ENCODE measurements around the gene CEP85L. TPM values are rescaled to one million over a fixed set of nuclear protein-coding genes. Genes with fewer than 3 reads are reported as not detected.

The CEP85L gene
- total RNA-seq, 2 donors from 2014 or later = 87.6 to 95.6 TPM

DNA sequence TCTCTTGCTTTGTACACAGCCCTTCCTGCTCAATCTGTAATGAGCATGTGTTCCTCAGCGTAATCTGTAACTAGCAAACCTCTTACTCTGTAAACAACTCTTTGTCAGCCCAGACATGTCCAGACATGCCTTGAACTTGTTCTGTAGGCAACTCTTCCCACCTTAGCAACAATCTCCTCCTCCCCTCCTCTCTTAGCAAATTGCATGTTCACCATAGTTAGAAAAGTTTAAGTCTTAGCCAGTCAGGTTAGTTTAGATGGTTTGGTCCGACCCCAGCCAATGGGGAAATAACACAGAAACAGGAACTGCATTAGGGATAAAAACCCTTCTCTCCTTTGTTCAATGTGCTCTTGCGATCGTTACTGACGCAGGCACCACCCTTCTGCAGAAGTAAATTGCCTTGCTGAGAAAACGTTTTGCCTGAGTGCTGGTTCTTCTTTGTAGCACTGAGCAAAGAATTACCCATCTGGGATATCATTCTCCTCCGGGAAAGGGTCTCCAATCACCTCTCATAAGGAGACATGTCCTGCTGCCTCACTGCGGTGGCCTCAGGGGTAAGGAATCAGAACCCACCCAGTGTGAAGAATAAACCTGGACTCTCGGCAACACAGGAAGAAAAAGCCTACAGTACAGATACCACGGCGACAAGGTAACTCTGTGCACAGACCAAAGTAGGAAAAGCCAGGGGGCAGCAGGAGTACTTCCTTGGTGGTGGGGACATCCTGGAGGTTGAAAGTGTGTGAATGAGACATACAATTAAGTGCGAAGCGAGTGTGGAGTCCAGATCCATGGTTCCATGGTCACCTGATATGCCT, 77.1 kb downstream of the CEP85L start:
- H3K27ac Mint-ChIP-seq = no peak overlapping the region
- H3K9me3 ChIP-seq (ENCODE audit: control insufficient read depth, low read length, poor library complexity, severe bottlenecking) = peaks cover 31% of the 10 kb centered on the region
- no peak for ATAC-seq
- DNase-seq = no peak
- no peaks in the 10 kb centered on the region for H3K27me3 Mint-ChIP-seq
- H3K36me3 Mint-ChIP-seq (ENCODE audit: low read depth) = peaks cover 4% of the 10 kb centered on the region
- peaks cover 4% of the 10 kb centered on the region for H3K4me1 Mint-ChIP-seq
- no peak overlapping the region for H3K4me3 Mint-ChIP-seq

DNA sequence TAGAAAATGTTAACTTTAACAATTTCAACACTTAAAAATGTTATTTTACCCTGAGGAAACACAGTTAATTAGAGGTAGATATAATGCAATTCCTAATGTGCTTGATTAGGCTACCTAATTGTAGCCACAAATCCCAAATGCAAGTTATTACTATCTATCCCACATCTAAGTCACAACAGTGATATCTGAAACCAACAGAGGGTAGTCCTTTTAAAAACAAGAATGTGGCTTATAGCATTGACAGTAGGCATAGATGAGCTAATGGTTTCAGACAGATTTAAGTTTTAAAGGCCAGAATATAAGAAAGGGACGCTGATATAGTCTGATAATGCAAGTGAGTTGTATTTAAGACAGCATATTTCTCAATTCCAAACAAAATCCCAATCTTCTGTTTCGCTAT, 80.3 kb downstream of the CEP85L start:
- Mint-ChIP-seq H3K4me1 (peaks cover 4% of the 10 kb centered on the region), H3K4me3 (no peak overlapping the region), H3K27me3 (no peaks in the 10 kb centered on the region), H3K27ac (no peak overlapping the region), H3K36me3 (ENCODE audit: low read depth) (peaks cover 4% of the 10 kb centered on the region)
- DNase-seq (no peak), ATAC-seq (no peak)
- peaks cover 15% of the 10 kb centered on the region for H3K9me3 ChIP-seq (ENCODE audit: control insufficient read depth, low read length, poor library complexity, severe bottlenecking)

DNA sequence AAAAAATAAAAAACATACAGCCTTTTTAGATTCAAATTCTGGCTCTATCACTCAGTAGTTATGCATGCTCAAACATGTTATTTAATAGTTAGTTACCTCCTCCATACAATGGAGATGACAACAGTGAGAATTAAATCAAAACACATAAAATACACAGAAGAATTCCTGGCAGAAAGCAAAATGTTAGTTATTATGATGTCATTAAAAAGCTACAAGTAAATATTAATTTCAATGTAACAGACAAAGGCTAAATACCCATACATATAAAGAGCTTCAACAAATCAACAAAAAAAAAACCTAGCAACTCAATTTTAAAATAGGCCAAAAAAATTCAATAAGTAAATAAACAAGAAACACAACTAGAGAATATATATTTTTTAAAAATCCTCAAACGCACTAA, 81.9 kb downstream of the CEP85L start:
- Mint-ChIP-seq H3K4me3 (no peak overlapping the region), H3K27me3 (no peaks in the 10 kb centered on the region), H3K27ac (no peak overlapping the region), H3K36me3 (ENCODE audit: low read depth) (peaks cover 4% of the 10 kb centered on the region), H3K4me1 (peaks cover 15% of the 10 kb centered on the region)
- ATAC-seq (no peak), DNase-seq (no peak)
- H3K9me3 ChIP-seq (ENCODE audit: control insufficient read depth, low read length, poor library complexity, severe bottlenecking) = peaks cover 7% of the 10 kb centered on the region

DNA sequence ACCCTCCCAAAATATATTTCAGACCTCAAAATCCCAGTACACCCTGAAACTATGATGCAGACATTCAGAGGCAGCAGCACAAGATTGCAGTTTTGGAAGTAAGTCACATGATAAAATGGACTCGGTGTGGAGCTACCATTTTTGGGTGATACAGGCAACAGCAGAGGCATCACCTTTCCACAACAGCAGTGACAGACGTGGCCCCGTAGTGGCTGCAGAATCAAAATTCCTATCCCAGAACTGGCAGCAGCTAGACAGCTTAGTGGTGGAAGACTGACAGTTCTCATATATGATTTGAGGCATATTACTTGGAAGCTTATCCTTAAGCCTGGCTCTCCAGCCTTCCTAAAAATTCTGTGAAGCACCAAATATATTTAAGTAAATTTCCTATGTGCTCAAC, 83.4 kb downstream of the CEP85L start:
- Mint-ChIP-seq H3K27me3 (no peaks in the 10 kb centered on the region), H3K36me3 (ENCODE audit: low read depth) (peaks cover 4% of the 10 kb centered on the region), H3K27ac (no peak overlapping the region), H3K4me1 (peaks cover 15% of the 10 kb centered on the region), H3K4me3 (no peak overlapping the region)
- no peak for DNase-seq
- no peak for ATAC-seq
- no peaks in the 10 kb centered on the region for H3K9me3 ChIP-seq (ENCODE audit: control insufficient read depth, low read length, poor library complexity, severe bottlenecking)

- H3K27ac Mint-ChIP-seq = peak overlapping the region; percentile 75
These were observed 86.0 kb downstream of the CEP85L start for GRCh38 chr6:118565311-118565960.

DNA sequence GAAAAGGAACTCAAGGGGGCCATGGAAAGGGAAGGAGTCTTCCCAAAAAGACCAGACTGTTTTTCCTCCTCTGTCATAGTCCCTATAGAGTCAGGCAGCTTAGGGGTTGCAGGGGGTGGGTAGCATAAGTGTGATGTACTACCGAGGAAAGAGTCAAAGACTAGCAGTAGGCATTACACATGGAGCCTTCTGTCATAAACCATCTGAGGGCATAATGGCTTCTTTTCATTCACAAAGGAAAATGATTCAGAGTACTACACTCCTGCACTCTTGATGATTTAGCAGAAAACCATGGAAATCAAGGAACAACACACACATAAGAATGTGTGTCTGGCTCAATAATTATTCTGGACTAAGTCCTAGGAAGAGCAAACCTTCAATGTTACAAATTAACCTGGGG, 88.4 kb downstream of the CEP85L start:
- ATAC-seq = no peak
- no peak for DNase-seq
- H3K27ac Mint-ChIP-seq = peak overlapping the region; percentile 57
- peaks cover 4% of the 10 kb centered on the region for H3K36me3 Mint-ChIP-seq (ENCODE audit: low read depth)
- H3K27me3 Mint-ChIP-seq = no peaks in the 10 kb centered on the region
- H3K4me1 Mint-ChIP-seq = peaks cover 23% of the 10 kb centered on the region
- H3K4me3 Mint-ChIP-seq = no peak overlapping the region
- no peaks in the 10 kb centered on the region for H3K9me3 ChIP-seq (ENCODE audit: control insufficient read depth, low read length, poor library complexity, severe bottlenecking)

More at GRCh38 chr6:118565311-118565960, 86.0 kb downstream of the CEP85L start:
- Mint-ChIP-seq H3K4me1 (peaks cover 15% of the 10 kb centered on the region), H3K36me3 (ENCODE audit: low read depth) (peaks cover 4% of the 10 kb centered on the region), H3K4me3 (no peak overlapping the region), H3K27me3 (no peaks in the 10 kb centered on the region)
- ATAC-seq (peak; percentile 96), DNase-seq (peak in 1 of 3 donors; percentile 11)
- H3K9me3 ChIP-seq (ENCODE audit: control insufficient read depth, low read length, poor library complexity, severe bottlenecking) = no peaks in the 10 kb centered on the region

DNA sequence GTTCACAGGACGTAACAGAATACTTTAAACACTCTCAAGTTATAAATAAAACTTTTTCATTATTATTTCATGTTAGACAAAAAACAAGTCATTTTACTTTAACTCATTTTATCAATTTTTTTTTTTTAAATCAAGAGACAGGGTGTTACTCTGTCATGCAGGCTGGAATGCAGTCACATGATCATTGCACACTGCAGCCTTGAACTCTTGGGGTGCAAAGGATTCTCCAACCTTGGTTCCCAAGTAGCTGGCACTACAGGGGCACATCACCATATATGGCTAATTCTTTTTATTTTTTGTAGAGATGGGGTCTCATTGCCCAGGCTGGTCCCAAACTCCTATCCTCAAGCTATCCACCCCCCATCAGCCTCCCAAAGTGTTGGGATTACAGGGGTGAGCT, 89.1 kb downstream of the CEP85L start:
- no peak for ATAC-seq
- DNase-seq = no peak
- H3K4me1 Mint-ChIP-seq = peaks cover 25% of the 10 kb centered on the region
- H3K4me3 Mint-ChIP-seq = no peak overlapping the region
- no peaks in the 10 kb centered on the region for H3K27me3 Mint-ChIP-seq
- H3K36me3 Mint-ChIP-seq (ENCODE audit: low read depth) = peaks cover 4% of the 10 kb centered on the region
- H3K27ac Mint-ChIP-seq = peak overlapping the region; percentile 57
- H3K9me3 ChIP-seq (ENCODE audit: control insufficient read depth, low read length, poor library complexity, severe bottlenecking) = no peaks in the 10 kb centered on the region

DNA sequence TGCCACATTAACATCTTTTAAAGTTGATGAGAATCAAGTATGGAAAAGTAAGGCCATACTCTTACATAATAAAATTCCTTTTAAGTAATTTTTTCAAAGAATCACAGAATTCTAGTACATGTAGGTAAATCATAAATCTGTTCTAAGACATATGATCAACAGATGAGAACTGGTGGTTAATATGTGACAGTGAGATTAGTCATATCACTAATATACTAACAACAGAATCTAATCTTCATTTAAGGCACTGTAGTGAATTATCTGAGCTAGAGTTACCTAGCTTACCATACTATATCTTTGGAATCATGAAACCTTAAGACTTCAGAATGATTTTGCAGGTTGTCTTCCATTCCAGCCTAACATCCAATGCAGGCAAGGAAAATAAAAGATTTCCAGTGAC, 91.7 kb downstream of the CEP85L start:
- H3K27me3 Mint-ChIP-seq = no peaks in the 10 kb centered on the region
- no peaks in the 10 kb centered on the region for H3K36me3 Mint-ChIP-seq (ENCODE audit: low read depth)
- peak overlapping the region; percentile 97 for H3K27ac Mint-ChIP-seq
- no peaks in the 10 kb centered on the region for H3K9me3 ChIP-seq (ENCODE audit: control insufficient read depth, low read length, poor library complexity, severe bottlenecking)
- DNase-seq (no peak), ATAC-seq (no peak)
- peaks cover 19% of the 10 kb centered on the region for H3K4me1 Mint-ChIP-seq
- H3K4me3 Mint-ChIP-seq = no peak overlapping the region

- peak overlapping the region; percentile 97 for H3K27ac Mint-ChIP-seq
- H3K27me3 Mint-ChIP-seq = no peaks in the 10 kb centered on the region
- H3K4me1 Mint-ChIP-seq = peaks cover 21% of the 10 kb centered on the region
- no peaks in the 10 kb centered on the region for H3K9me3 ChIP-seq (ENCODE audit: control insufficient read depth, low read length, poor library complexity, severe bottlenecking)
- no peaks in the 10 kb centered on the region for H3K36me3 Mint-ChIP-seq (ENCODE audit: low read depth)
- ATAC-seq = peak; percentile 94
- peak overlapping the region; percentile 85 for H3K4me3 Mint-ChIP-seq
- DNase-seq = no peak
These were observed 92.8 kb downstream of the CEP85L start for GRCh38 chr6:118558464-118559217.

DNA sequence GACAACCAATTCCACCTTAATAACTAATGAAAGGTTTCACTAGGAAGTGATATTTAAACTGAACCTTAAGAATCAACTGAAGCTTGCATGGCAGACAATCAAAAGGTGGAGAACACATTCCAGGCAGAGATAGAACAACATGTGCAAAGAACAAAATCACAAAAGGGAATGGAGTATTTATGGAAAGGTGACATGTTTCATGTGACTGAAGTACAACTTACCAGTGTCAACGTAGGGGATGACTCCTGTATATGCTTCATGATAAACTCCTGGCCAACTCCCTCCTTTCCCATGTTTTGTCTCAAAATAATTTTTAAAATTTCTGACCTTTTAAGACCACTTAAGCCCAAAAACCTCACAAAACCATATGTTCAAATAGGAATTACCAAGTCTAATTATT, 96.7 kb downstream of the CEP85L start:
- peak overlapping the region; percentile 44 for H3K27ac Mint-ChIP-seq
- ATAC-seq (no peak), DNase-seq (no peak)
- H3K4me1 Mint-ChIP-seq = peaks cover 24% of the 10 kb centered on the region
- no peaks in the 10 kb centered on the region for H3K27me3 Mint-ChIP-seq
- H3K36me3 Mint-ChIP-seq (ENCODE audit: low read depth) = no peaks in the 10 kb centered on the region
- no peaks in the 10 kb centered on the region for H3K9me3 ChIP-seq (ENCODE audit: control insufficient read depth, low read length, poor library complexity, severe bottlenecking)
- H3K4me3 Mint-ChIP-seq = no peak overlapping the region

GRCh38 chr6:118553132-118553531, 98.3 kb downstream of the CEP85L start:
- Mint-ChIP-seq H3K4me1 (peaks cover 16% of the 10 kb centered on the region), H3K27ac (peak overlapping the region; percentile 67), H3K4me3 (no peak overlapping the region), H3K27me3 (no peaks in the 10 kb centered on the region), H3K36me3 (ENCODE audit: low read depth) (no peaks in the 10 kb centered on the region)
- DNase-seq (no peak), ATAC-seq (peak; percentile 28)
- H3K9me3 ChIP-seq (ENCODE audit: control insufficient read depth, low read length, poor library complexity, severe bottlenecking) = no peaks in the 10 kb centered on the region

DNA sequence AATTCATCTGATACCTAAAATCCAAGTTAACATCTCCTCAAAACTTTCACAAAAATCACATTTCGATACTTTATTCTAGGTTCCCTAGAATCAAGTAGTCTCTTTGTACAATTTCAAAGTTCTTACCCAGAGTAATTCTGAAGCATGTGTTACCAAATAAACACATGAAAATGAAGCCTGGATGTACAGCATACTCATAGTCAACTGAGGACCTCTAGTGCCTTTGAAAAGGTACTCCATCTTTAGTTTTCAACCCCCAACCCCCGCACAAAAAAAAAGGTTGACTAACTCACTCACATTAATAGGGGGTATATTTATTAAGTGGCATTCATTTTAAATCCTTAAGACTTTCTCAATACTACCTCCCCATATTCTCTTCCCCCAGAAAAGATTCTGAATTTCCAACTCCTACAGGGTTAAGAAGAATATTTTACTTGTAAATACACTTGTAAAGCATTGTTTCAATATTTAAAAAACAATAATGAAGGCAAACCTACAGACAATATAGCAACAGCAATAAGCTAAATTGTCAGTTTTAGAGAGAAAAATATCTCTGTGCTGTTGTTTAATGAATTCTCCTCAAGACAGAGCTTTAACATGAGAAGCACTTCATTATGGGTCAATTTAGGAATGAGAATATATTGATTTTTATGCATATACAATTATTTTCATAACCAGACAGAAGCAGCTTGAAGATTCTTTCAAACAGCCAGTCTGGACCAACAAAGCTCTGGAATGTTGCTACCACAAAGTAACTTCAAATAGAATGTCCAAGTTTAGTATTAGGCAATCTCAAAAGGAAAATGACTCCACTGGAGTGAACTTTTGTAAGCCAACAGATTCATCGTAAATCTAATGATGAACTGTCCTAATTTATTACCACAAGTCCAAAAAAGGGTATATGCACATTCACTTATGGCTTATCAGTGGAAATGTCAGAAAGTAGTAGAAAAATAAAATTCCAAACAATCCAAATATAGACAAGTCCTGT, 100.0 kb downstream of the CEP85L start:
- Mint-ChIP-seq H3K27me3 (no peaks in the 10 kb centered on the region), H3K4me3 (no peak overlapping the region), H3K4me1 (peaks cover 15% of the 10 kb centered on the region), H3K27ac (peak overlapping the region; percentile 78), H3K36me3 (ENCODE audit: low read depth) (no peaks in the 10 kb centered on the region)
- peak; percentile 90 for ATAC-seq
- DNase-seq = no peak
- no peaks in the 10 kb centered on the region for H3K9me3 ChIP-seq (ENCODE audit: control insufficient read depth, low read length, poor library complexity, severe bottlenecking)
